HFFc6 (cell line): ENCODE measurements around the gene IL12RB1. TPM values are rescaled to one million over a fixed set of nuclear protein-coding genes. Genes with fewer than 3 reads are reported as not detected.

Source experiments
- DNase-seq: peaks from one replicate; pipeline ENCODE4 v3.0.0-alpha.2; 2018
- H3K27ac Mint-ChIP-seq: 2 replicates; pipeline ENCODE4 v1.8.0; 2020; ENCODE audit warnings: mild to moderate bottlenecking, mixed read lengths
- H3K27me3 Mint-ChIP-seq: 2 replicates; pipeline ENCODE4 v1.8.0; 2021; ENCODE audit warnings: mild to moderate bottlenecking, moderate library complexity, mixed read lengths; ENCODE audit not compliant: insufficient read depth
- H3K36me3 Mint-ChIP-seq: 2 replicates; pipeline ENCODE4 v1.8.0; 2021; ENCODE audit warnings: low read depth, mixed read lengths
- H3K4me1 Mint-ChIP-seq: 2 replicates; pipeline ENCODE4 v1.8.0; 2020; ENCODE audit warnings: low read depth, mixed read lengths
- H3K4me3 Mint-ChIP-seq: 2 replicates; pipeline ENCODE4 v1.8.0; 2020; ENCODE audit warnings: mild to moderate bottlenecking, moderate library complexity, mixed read lengths
- H3K9me3 Mint-ChIP-seq: 2 replicates; pipeline ENCODE4 v1.8.0; 2020; ENCODE audit warnings: mild to moderate bottlenecking, mixed read lengths
- CTCF ChIP-seq: fragments of 200-600 bp; sonication (generic); IDR thresholded peaks from 2 replicates; pipeline ENCODE4 v1.5.0; 2021; ENCODE audit warnings: antibody characterized with exemption, mild to moderate bottlenecking
- total RNA-seq, 6 experiments: library from RNA; stranded (reverse); fragmentation: NEBNext Ultra II Directional; extraction: Animal tissue kit (Norgen Biotek cat#: 25700); gene quantifications; 2 replicates in 1 of 6; 3 replicates in 5 of 6; pipeline ENCODE4 v1.2.3, GENCODE V29; 2021

IL12RB1 gene
- total RNA-seq, 6 experiments from 2014 or later = 0.10 TPM; not detected in 5

GRCh38 chr19:18104793-18105131 is 18.0 kb upstream of the IL12RB1 start:
- TF ChIP-seq CTCF = no peak
- Mint-ChIP-seq H3K36me3 (no peaks in the 10 kb centered on the region), H3K9me3 (no peaks in the 10 kb centered on the region), H3K4me1 (peaks cover 16% of the 10 kb centered on the region), H3K27me3 (peaks cover 5% of the 10 kb centered on the region), H3K27ac (peak overlapping the region; percentile 61), H3K4me3 (peak overlapping the region; percentile 82)
- no peak for DNase-seq

DNA sequence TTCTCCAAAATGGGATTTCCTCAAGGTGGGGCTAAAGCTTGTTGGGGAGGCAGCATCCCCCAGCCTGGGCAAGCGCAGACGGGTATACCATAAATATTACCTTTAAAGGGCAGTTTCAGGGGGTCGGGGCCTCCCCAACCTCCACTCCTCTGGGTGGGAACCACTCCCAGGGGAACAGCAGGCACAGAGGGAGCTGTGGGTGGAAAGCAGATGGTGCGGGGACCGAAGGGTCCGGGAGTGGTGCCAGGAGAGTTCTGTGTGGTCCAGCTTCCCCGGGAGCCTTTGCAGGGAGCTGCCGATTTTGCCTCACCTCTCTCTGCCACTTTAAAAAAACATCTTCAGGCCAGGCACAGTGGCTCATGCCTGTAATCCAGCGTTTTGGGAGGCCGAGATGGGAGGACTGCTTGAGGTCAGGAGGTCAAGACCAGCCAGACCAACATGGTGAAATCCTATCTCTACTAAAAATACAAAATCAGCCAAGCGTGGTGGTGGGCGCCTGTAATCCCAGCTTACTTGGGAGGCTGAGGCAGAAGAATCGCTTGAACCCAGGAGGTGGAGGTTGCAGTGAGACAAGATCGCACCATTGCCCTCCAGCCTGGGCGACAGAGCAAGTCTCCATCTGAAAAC is 16.3 kb upstream of the IL12RB1 start:
- Mint-ChIP-seq H3K9me3 (no peaks in the 10 kb centered on the region), H3K36me3 (no peaks in the 10 kb centered on the region), H3K4me3 (no peak overlapping the region), H3K27ac (no peak overlapping the region), H3K4me1 (peaks cover 6% of the 10 kb centered on the region; the same call in 1 of the 2 replicates), H3K27me3 (peaks cover 19% of the 10 kb centered on the region)
- no peak for DNase-seq
- no peak for TF ChIP-seq CTCF

GRCh38 chr19:18101268-18101667 is 14.5 kb upstream of the IL12RB1 start:
- Mint-ChIP-seq H3K27ac (no peak overlapping the region), H3K4me3 (no peak overlapping the region), H3K9me3 (no peaks in the 10 kb centered on the region), H3K36me3 (no peaks in the 10 kb centered on the region), H3K4me1 (peaks cover 6% of the 10 kb centered on the region; the same call in 1 of the 2 replicates), H3K27me3 (peaks cover 19% of the 10 kb centered on the region)
- DNase-seq = no peak
- no peak for TF ChIP-seq CTCF

DNA sequence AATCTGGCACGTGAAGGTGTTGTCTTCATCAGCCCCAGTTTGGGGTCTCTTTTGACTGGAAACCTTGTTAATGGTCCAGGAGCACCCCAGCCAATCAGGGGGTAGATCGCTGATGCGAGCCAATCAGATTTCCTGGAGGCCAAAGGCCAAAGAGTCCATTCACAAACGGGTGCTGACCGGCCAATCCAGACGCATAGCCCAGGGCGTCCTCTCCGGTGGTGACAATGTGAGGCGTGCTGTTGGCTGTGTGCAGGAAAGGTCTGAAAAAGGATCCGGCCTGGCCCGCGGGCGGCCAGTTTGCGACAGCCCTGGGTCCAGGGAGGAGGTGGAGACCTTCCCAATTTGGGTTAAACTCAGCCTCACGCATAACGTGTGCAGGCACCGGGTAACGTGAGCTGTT is 14.0 kb upstream of the IL12RB1 start:
- Mint-ChIP-seq H3K4me1 (peaks cover 6% of the 10 kb centered on the region; the same call in 1 of the 2 replicates), H3K27ac (no peak overlapping the region), H3K4me3 (no peak overlapping the region), H3K27me3 (peaks cover 19% of the 10 kb centered on the region), H3K9me3 (no peaks in the 10 kb centered on the region), H3K36me3 (no peaks in the 10 kb centered on the region)
- no peak for DNase-seq
- no peak for TF ChIP-seq CTCF

DNA sequence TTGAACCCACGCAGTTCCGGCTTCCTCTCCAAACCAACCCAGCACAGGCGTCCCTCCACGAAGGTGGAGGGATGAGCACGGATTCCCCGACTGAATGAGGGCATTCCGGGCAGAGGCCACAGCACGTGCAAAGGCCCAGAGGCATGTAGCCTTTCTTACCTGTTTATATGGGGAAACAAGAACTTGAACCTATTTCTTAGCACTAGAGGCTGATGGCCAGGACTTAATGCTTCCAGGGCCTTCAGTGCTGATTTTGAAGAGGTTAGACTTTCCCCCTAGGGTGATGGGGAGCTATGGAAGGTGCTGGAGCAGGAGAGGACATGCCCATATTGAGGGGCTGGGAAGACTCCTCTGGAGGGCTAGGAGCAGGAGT is 12.9 kb upstream of the IL12RB1 start:
- DNase-seq = no peak
- TF ChIP-seq CTCF = no peak
- H3K27ac Mint-ChIP-seq = no peak overlapping the region
- no peak overlapping the region for H3K4me3 Mint-ChIP-seq
- no peaks in the 10 kb centered on the region for H3K9me3 Mint-ChIP-seq
- H3K36me3 Mint-ChIP-seq = no peaks in the 10 kb centered on the region
- H3K27me3 Mint-ChIP-seq = peaks cover 22% of the 10 kb centered on the region
- H3K4me1 Mint-ChIP-seq = peaks cover 3% of the 10 kb centered on the region; the same call in 1 of the 2 replicates
